HL-60 (cell line): ENCODE measurements around the gene EYS.

Source experiments
- CTCF ChIP-seq: IDR thresholded peaks from one replicate; pipeline ENCODE4 v1.5.1; 2011; ENCODE audit warnings: low read length, control low read depth, inconsistent platforms; ENCODE audit not compliant: insufficient read depth
- POLR2AphosphoS5 ChIP-seq: IDR thresholded peaks from 2 replicates; pipeline ENCODE4 v1.6.1; 2012; ENCODE audit warnings: low read depth

DNA sequence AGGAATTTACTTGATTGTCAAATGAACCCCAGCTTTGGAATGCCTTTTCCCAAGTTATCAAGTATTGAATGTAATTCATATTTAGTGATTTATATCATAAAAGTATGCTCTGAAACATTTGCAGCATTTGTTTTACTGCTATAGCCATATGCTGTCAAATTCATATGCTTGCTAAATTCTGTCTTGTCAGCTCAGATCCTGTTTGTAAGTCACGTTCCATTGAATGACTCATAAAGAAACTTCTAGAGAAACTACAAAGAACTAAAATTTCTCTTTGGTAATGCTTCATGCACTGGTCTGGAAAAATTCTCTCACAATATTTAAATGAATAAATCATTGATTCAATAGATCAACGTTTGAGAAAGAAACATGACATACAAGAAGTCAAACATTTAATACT, 1625.6 kb downstream of the EYS start:
- no peak for TF ChIP-seq CTCF
- TF ChIP-seq POLR2AphosphoS5, result no peak
